ENCODE data around the gene CHRNA7. TPM values are rescaled to one million over a fixed set of nuclear protein-coding genes. Genes with fewer than 3 reads are reported as not detected.
A peak's percentile ranks its signal among the peaks of the same experiment; 100 is the strongest.

CHRNA7 gene
- 2.5 and 4.7 TPM in 2 replicates for total RNA-seq (2014; rRNA removed; shearing (Covaris generic))

DNA sequence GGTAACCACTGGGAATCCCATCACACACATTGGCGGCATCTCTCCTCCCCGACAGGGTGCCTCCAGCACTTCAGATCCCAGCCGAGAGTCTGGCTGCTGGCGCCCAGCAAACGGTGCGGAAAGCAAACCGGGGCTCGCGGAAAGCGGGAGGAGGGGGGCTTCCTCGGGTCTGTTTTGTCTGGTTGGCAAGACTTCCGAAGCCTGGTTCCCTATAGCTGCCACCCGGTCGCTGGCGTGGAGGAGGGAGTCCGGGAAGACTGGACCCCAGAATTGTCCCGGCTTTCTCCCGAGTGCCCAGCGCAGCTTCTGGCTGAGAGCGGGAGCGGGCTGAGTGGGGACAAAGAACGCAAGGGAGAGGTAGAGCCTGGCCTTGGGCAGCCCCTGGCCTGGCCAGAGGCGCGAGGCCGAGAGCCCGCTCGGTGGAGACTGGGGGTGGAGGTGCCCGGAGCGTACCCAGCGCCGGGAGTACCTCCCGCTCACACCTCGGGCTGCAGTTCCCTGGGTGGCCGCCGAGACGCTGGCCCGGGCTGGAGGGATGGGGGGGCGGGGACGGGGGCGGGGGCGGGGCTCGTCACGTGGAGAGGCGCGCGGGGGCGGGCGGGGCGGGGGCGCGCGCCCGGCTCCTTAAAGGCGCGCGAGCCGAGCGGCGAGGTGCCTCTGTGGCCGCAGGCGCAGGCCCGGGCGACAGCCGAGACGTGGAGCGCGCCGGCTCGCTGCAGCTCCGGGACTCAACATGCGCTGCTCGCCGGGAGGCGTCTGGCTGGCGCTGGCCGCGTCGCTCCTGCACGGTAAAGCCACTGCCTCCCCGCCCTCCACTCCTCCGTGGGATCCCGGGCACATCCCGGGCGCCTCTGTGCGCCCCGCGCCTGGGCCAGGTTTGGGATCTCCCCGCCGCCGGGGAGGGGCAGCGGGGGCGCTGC is at the start of gene CHRNA7:
Gene CHRNA7, plus strand, starts transcription at position 654 of the 920 bp plus-strand sequence. Its CDS starts 80 bp downstream, at position 734.
- DNase-seq (ENCODE audit: low read depth), result peak; percentile 81

DNA sequence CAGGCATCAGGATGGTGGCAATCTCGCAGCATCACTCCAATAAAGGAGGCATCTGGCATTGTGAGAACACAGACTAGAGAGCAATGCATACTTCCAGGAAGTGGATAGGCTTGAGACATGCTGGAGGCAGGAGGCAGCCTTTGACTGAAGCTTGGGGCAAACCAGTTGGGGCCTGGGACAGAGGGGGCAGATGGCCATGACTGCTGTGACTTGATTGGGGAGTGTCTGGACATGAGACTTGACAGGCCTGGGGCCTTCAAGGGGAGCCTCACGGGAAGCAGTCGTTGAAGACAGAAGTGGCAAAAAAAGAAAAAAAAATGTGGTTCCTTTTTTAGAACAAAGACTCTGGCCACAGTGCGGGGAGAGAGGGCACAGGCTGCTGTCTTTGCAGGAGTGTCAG is 44.7 kb upstream of the CHRNA7 start:
- no peak for DNase-seq (ENCODE audit: low read depth)

DNA sequence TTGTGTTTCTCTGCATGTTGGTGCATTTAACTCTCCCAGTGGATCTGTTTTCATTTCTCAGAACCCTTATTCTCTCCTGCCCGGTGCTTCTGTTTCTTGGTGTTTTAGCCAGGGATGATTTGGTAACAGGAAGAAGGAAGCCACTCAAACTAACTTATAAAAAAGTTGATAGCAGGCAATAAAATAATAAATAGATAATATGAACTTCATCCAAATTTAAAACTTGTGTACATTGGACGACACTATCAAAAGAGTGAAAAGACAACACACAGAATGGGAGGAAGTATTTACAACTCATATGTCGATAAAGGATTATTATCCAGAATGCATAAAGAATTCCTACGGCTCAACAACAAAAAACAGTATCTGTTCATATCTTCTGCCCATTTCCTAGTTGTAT is 37.3 kb upstream of the CHRNA7 start:
- DNase-seq (ENCODE audit: low read depth), result no peak

DNA sequence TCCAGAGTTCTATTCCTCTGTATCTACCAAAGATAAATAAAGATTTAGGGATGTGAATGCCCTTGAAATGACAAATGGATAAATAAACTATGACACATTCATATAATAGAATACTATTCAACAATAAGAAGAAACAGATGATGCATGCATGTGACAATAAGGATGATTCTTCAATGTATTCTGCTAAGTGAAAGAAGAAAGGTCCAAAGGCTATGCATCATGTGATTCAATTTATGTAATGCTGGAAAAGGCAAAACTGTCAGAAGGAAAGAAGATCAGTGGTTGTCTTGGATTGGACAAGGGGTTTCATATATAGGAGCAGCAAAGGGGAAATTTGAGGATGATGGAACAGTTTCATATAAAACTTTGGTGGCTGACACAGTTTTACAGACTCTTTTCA is 32.6 kb upstream of the CHRNA7 start:
- no peak for DNase-seq (ENCODE audit: low read depth)

DNA sequence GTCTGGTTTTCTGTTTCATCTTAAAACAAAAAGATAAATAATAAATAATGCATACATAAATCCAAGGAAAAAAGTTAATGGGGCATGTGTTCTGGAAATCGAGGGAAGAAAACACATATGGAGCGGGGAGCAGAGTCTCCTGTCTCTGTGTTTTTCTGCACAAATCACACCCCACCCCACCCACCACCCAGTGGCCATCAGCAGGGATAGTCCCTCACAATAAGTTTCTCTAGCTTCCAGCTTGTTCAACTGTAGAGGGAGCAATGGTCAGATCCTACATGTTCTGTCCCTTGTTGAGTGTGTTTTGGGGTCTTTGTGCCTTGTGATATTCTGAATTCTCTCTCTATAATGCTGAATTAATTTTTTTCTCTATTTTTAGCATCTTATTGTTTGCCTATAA is 26.8 kb upstream of the CHRNA7 start:
- no peak for DNase-seq (ENCODE audit: low read depth)

DNA sequence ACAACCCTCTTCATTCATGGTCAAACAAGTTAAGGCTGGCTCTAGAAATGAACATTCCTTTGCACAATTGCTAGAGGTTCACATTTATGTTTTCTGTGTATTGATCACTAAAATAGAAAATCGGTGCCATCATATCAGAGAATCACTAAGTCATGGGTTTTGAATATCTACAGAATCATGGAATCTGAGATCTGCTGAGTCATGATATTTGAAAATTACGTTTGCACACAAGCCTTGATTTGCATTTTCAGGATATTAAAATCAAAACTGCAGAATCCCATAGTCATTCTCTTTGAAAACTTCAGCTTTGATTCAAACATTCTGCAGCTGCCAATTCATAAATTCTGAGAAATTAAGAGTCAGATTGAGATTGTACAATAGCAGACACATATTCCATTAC is 26.1 kb upstream of the CHRNA7 start:
- no peak for DNase-seq (ENCODE audit: low read depth)

DNA sequence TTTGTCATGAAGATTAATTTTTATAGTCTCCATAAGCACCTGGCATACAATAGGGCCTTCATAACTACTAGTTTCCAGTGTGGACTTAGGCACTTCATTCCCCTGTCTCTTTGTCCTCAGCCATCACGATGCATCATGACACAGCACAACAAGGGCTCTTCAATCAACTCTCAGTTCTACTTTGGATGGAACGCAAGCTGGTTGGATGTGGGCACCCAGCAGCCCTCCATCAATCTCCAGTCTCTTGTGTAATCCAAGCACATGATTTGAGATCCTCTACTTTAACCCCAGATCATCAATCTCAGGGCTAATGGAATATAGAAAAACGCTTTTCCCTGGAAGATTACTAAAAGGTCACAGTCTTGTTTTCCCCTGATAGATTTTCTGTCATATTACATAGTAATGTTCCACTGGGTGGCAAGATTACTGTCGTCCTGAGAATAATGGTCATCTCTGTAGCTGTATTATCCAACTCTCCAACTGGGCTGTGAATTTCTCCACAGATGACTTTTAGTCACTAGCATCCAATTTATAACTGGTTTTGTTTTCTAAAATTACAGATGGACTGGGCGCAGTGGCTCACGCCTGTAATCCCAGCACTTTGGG is 22.9 kb upstream of the CHRNA7 start:
- no peak for DNase-seq (ENCODE audit: low read depth)

DNA sequence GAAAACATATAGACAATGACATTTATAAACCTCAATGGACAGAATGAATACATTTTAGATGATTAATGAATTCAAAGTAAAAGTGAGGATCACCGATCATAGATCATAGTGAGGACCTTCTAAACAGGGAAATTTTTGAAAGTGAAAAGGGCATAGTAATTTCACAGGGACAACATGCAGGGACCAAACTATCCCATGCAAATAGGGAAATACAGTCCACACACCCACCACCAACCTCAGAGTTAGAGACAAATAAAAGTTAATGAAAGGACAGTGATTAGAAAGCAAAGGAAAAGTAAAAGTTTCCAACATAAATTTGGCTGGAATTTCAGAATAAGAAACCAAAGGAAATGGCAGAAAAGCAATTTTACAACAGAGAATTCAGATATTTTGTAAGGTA is 15.4 kb upstream of the CHRNA7 start:
- no peak for DNase-seq (ENCODE audit: low read depth)

DNA sequence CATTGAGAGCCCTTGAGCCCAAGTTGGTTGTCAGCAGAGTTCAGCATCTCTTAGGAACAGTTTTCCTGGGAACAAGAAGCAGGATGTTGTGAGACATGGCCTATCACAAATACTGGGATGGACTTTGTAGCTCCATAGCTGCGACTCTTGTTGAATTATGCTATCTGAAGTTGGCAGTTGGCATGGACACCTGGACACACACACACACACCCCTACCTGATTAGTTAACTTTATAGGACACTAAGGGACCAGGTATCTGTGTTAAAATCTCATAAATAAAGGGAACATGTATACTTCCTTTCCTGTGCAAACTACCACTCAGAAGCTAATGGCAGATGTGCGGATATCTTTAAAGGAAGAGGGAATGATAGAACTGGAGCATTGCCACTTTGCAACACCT is 10.2 kb upstream of the CHRNA7 start:
- no peak for DNase-seq (ENCODE audit: low read depth)

DNA sequence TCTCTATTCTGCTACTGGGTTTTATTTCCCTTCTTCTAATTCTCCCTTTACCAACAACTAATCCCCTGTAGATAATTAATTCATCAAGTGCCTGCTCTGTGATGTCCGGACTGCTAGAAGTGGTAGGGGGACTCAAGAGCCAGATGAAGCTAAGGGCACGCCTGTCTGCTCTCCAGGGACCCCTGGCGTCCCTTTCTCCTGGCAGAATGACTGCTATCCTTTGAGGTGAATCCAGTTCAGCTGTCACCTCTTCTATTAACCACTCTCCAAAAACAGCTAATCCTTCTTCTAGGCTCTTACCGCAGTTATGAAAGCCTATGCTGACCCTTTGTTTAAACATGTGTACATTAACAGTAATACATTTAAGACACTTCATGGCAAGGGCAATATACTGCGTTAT is 1.4 kb upstream of the CHRNA7 start:
- DNase-seq (ENCODE audit: low read depth), result peak; percentile 17

DNA sequence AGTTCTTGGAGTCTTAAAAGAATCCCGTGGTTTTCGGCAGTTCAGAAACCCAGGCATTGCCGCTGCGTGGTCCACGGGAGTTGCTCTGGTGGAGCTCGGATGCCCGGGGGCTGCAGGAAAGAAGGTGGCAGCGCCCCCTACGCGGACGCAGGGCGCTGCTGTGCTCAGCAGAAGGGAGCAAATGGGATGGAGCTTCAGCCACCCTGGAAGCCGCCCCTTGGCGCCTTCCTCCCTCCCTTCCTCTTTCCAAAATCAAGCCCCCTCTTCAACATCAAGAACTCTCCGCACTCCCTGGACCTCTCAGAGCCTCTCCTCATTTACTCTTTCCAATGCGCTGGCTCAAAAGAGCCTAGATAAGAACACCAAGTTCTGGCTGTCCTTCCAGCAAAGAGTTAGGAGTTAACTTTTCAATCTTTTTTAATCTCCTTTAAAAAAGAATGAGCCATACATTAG is 880 bp upstream of the CHRNA7 start:
- peak; percentile 74 for DNase-seq (ENCODE audit: low read depth)

DNA sequence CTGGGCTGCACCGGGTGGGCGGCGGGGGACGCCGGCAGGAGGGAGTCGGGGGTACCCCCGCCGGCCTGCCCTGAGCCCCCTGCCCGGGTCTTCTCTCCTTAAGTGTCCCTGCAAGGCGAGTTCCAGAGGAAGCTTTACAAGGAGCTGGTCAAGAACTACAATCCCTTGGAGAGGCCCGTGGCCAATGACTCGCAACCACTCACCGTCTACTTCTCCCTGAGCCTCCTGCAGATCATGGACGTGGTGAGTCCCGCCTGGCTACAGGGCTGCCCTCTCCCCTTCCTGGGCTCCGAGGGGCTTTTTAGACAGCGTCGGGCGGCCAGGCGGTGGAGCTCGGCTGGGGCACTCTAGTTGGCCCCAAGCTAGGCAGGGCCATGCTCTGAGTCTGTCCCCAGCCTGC is 480 bp downstream of the CHRNA7 start:
- peak; percentile 25 for DNase-seq (ENCODE audit: low read depth)

DNA sequence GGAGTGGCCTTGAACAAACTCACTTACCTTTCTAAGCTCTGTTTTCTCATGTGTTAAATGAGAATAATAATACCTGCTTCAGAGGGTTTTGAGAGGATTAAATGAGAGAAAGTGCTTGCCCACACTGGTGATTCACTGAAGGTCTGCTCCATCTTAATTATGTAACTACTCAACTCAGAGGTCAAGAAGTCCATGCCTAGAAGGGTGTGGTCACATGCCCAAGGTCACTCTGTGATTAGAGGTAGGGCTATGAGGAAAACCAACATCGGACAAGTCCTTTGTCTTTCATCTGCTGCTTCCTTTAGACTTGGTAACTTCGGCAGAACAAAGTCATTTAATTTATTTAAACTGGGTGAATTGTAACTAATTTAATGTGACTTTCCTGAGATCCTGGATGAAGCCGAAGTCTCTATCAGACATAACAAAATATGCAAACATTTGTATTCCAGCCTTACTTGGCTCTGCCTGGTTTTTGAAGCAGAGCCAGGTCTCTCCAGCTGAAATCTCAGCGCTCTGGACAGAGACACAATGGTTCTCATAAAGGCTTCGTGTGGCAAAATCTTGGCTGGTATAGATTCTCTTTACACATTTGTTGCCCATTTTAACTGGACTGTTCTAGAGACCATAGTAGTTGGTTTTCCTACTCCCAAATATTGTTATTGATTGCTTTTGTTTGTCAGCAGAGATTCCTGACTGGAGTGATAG is 3.0 kb downstream of the CHRNA7 start:
- DNase-seq (ENCODE audit: low read depth), result no peak

DNA sequence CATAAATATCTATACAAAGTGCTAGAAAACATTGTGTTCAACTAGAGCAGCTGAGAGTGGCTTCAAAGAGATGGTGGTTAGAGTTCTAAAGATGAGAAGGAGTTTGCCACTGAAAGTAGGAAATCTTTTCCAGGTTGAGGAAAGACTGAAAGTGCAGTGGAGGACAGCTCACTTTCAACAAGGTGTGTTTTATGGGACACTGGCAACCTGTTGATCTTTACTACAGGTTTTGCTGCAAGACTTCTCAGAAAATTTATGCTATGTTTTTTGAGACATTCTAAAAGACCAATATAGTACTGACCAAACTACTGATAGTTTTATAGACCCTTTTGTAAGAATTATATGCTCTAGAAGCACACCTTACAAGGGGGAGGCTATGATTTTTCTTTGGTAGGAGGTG is 3.8 kb downstream of the CHRNA7 start:
- DNase-seq (ENCODE audit: low read depth), result no peak

DNA sequence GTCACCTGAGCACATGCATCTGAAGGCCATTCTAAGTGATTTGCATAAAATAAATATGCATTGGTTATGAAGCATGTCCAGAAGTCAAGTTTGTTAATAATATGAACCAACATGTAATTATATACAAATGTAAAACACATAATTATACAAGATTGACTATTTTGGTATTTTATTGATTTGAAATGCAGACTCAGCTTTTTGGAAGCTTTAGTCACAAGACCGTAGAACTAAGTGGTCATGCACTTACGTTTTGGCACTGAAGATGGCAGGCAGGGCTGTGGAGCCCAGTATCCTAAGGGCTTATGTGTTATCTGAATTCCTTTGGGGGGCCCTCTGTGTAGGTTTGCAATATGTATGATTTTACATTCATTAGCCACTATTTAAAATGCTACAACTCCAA is 5.0 kb downstream of the CHRNA7 start:
- DNase-seq (ENCODE audit: low read depth), result no peak

DNA sequence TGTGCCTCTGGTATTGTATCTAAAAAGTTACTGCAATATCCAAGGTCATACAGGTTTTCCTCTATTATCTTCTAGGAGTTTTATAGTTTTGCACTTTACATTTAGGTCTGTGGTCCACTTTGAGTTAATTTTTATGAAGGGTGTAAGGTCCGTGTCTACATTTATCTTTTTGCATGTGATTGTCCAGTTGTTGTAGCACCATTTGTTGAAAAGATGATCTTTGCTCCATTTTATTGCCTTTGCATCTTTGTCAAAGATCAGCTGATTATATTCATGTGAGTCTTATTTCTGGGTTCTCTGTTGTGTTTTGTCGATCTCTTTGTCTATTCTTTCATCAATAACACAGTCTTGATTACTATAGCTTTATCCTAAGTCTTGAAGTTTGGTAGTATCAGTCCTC is 6.7 kb downstream of the CHRNA7 start:
- DNase-seq (ENCODE audit: low read depth), result no peak

DNA sequence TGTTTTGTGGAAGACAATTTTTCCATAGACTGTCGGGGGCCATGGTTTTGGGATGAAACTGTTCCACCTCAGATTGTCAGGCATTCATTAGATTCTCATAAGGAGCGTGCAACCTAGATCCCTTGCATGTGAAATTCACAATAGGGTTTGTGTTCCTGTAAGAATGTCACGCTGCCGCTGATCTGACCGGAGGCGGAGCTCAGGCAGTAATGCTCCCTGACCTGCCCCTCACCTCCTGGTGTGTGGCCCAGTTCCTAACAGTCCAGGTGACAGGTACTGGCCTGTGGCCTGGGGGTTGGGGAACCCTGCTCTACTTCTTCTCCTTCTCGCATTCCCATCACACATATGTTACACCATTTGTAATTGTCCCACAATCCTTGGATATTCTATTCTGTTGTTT is 11.0 kb downstream of the CHRNA7 start:
- DNase-seq (ENCODE audit: low read depth), result peak; percentile 11

DNA sequence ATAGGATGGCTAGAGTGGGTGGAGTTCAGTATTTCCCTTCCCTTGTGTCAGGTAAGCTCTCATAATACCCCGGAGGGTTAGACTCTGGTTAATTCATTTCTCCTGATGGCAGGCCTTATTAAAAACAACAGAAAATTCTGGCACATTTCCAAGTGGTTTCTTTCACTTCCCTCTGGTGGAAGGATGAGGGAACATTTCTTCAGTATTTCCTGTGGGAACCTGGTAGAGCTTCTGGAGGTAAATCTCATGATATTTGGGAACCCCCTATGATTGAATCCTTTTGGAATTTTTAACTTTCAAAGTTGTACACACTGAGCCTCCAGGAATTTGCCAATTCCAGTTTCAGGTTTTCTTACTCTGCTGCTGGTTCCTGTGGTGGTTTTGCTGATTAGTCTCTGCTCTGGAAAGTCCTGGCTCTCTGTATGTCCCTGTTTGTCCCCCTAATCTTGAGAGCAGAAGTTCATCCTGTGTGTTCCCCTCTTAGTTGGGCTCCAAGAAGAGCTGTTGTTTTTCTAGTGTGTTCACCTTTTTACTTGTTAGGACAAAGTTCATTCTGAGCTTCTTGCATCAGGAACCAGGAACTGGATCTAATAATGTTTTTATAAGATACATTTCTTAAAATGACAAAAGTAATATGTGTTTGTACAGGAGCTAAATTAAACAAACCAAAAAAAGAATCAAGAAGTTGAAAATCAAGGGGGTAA is 12.1 kb downstream of the CHRNA7 start:
- peak; percentile 55 for DNase-seq (ENCODE audit: low read depth)

DNA sequence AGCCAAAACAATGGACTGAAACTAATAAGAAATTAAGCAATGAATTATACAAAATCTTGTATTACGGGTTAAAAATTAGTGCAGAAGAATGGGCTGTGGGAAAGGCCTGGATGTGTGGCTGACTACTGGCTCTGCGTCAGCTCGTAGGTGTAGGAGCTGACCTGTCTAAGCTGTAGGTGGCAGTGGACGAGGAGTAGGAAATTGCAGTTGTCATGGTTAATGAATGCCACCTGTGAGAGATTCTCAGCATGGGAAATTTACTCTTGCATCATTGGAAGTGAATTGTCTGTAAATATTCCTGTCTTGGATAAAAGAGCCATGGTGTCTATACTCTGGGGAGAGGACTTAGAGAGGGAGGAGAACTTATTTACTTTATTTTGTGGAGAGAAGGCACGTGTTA is 23.4 kb downstream of the CHRNA7 start:
- peak; percentile 62 for DNase-seq (ENCODE audit: low read depth)

DNA sequence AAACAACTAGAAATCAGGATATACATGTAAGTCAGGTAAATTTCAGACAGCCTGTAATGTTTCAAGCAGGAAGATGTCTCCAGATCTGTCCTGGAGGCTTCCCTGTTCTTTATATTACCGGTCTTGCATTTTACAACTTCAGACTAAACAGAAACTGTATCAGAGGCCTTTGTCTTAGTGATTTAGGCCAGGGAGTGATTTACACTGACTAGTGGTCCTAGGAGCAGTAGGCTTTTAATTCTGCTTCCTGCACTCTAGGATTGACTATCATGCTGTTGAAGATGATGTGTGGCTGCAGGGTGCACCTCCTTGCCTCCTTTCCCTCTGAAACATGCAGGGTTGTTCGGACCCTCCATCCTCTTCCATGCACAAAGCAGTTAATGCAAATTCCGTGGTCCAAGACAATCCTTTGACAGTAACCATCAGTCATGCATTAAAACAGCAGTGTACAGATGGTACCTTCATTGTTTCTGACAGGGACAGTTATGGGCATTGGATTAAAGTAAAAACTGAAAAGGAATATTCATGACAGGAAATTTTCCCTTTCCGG is 27.6 kb downstream of the CHRNA7 start:
- DNase-seq (ENCODE audit: low read depth), result no peak

DNA sequence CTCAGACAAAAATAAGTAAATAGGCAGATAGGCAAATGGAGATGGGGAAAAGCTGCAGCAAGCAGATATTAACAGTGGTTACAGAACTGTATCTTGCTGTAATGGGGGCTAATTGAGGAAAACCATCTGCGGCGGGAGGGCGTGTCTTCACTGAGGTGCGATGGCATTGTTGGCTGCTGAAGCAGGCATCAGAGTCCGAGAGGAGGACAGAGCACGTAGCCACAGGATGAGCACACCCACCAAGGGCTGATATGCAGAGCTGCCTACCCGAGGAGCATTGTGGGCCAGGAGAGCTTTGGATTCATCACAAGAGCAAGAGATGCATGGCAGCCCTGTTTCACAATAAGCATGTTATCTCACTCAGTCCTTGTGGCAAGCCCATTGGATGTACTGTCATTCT is 30.4 kb downstream of the CHRNA7 start:
- DNase-seq (ENCODE audit: low read depth), result peak; percentile 24

DNA sequence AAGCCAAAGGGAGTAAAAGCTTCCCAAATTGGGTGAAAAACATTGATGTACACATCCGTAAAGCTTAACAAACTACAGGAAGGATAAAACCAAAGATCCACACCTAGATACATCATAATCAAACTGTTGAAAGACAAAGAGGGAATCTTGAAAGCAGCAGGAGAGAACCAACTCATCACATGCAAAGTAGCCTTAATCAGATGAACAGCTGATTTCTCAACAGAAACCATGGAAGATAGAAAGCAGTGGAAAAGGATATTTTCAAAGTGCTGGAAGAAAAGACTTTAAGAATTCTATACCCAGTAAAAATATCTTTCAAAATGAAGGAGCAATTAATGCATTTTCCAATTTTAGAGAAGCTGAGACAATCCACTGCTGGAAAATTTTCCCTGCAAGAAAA is 36.8 kb downstream of the CHRNA7 start:
- DNase-seq (ENCODE audit: low read depth), result no peak
